Keratinocyte (primary cell): ENCODE measurements around the gene RICTOR. TPM values are rescaled to one million over a fixed set of nuclear protein-coding genes. Genes with fewer than 3 reads are reported as not detected.

Experiments
- DNase-seq: peaks from one replicate; pipeline ENCODE4 v3.0.0-alpha.2; 2011; ENCODE audit warnings: low read depth, missing footprints, low spot score
- FAIRE-seq: peaks from 2 replicates; lab custom pipeline; 2011; peaks lifted over from hg19 to GRCh38; lab: Jason Lieb, UNC
- H2AFZ ChIP-seq: 2 replicates; pipeline ENCODE4 v1.6.0; 2012; ENCODE audit warnings: low read length, control low read depth, inconsistent platforms; ENCODE audit not compliant: control insufficient read depth
- H3K27ac ChIP-seq: 2 replicates; pipeline ENCODE4 v1.5.1; 2011; ENCODE audit warnings: low read length; ENCODE audit not compliant: control insufficient read depth, insufficient read depth
- H3K27me3 ChIP-seq: 3 replicates; pipeline ENCODE4 v1.6.0; 2011; ENCODE audit warnings: low read length; ENCODE audit not compliant: control insufficient read depth, insufficient read depth; ENCODE audit errors: extremely low read depth
- H3K36me3 ChIP-seq, 2 experiments: 2 replicates in 1 of 2; 3 replicates in 1 of 2; pipeline ENCODE4 v1.5.1; 2011; ENCODE audit warnings: low read length in 2 of 2, mild to moderate bottlenecking in 1 of 2; ENCODE audit not compliant: control insufficient read depth in 2 of 2, insufficient read depth in 2 of 2; ENCODE audit errors: extremely low read depth in 1 of 2
- H3K4me1 ChIP-seq: 3 replicates; pipeline ENCODE4 v1.5.1; 2011; ENCODE audit warnings: low read length; ENCODE audit not compliant: control insufficient read depth, insufficient read depth; ENCODE audit errors: extremely low read depth
- H3K4me2 ChIP-seq: 3 replicates; pipeline ENCODE4 v1.6.0; 2011; ENCODE audit warnings: low read depth, low read length; ENCODE audit not compliant: control insufficient read depth, insufficient read depth; ENCODE audit errors: extremely low read depth
- H3K4me3 ChIP-seq, 3 experiments: fragments of 200-600 bp in 1 of 3; sonication (generic) in 1 of 3; 2 replicates in 2 of 3; 3 replicates in 1 of 3; pipeline ENCODE4 v1.5.1; 2011 to 2016; ENCODE audit warnings: low read length in 3 of 3, mild to moderate bottlenecking in 3 of 3, control low read depth in 2 of 3, inconsistent platforms in 1 of 3, low read depth in 1 of 3, mixed read lengths in 1 of 3, mixed run types in 1 of 3, moderate library complexity in 1 of 3; ENCODE audit not compliant: control insufficient read depth in 2 of 3, insufficient read depth in 2 of 3; ENCODE audit errors: extremely low read depth in 1 of 3
- H3K79me2 ChIP-seq: 2 replicates; pipeline ENCODE4 v1.6.0; 2012; ENCODE audit warnings: low read length; ENCODE audit not compliant: control insufficient read depth, insufficient read depth
- H3K9ac ChIP-seq: 3 replicates; pipeline ENCODE4 v1.6.0; 2011; ENCODE audit warnings: low read length; ENCODE audit not compliant: control insufficient read depth, insufficient read depth; ENCODE audit errors: extremely low read depth
- H3K9me1 ChIP-seq: 3 replicates; pipeline ENCODE4 v1.6.0; 2011; ENCODE audit warnings: low read length; ENCODE audit not compliant: control insufficient read depth, insufficient read depth; ENCODE audit errors: extremely low read depth
- H3K9me3 ChIP-seq: 2 replicates; pipeline ENCODE4 v1.5.1; 2012; ENCODE audit warnings: low read depth, low read length; ENCODE audit not compliant: control insufficient read depth
- H4K20me1 ChIP-seq: 3 replicates; pipeline ENCODE4 v1.6.0; 2011; ENCODE audit warnings: low read length; ENCODE audit not compliant: control insufficient read depth, insufficient read depth; ENCODE audit errors: extremely low read depth
- EZH2 ChIP-seq: IDR thresholded peaks from one replicate; pipeline ENCODE4 v1.6.1; 2012; ENCODE audit warnings: inconsistent platforms, mild to moderate bottlenecking, low read length, moderate library complexity
- dilution Hi-C: fragments of 300-500 bp; cut with MboI; formaldehyde crosslinking; loops from one replicate; pipeline ENCODE4 v1.7.0; 2020; ENCODE audit warnings: low sequenced_read_pairs; ENCODE audit not compliant: extremely low pct_ligation_motif_present
- polyA plus RNA-seq, 5 experiments: library from polyadenylated mRNA; depleted of rRNA in 3 of 5; stranded (reverse) in 3 of 5; stranded (forward) in 1 of 5; unstranded in 1 of 5; fragments of >200 nt; gene quantifications; 1 replicate in 1 of 5; 2 replicates in 3 of 5; 3 replicates in 1 of 5; pipeline versions ENCODE4 v1.2.1 to v1.2.3, GENCODE V29; 2011 to 2012; ENCODE audit warnings: missing spikeins in 2 of 5, low read depth in 1 of 5, low replicate concordance in 1 of 5
- TF ChIP-seq, protein P1 (sequence below), 3 experiments: IDR thresholded peaks in 1 of 3; conservative IDR thresholded peaks in 1 of 3; optimal IDR thresholded peaks in 1 of 3; 2 replicates in 2 of 3; 3 replicates in 1 of 3; pipeline versions ENCODE3 to v1.5.1; 2011; ENCODE audit warnings: low read length in 3 of 3, mild to moderate bottlenecking in 3 of 3, moderate library complexity in 2 of 3, control low read depth in 1 of 3, inconsistent platforms in 1 of 3; ENCODE audit not compliant: insufficient read depth in 2 of 3; ENCODE audit errors: extremely low read depth in 1 of 3

RICTOR gene
- polyA plus RNA-seq, 1 donor (not counting 4 experiments of a cell fraction or from before 2014, with no cell fraction given) = 11.5 TPM

DNA sequence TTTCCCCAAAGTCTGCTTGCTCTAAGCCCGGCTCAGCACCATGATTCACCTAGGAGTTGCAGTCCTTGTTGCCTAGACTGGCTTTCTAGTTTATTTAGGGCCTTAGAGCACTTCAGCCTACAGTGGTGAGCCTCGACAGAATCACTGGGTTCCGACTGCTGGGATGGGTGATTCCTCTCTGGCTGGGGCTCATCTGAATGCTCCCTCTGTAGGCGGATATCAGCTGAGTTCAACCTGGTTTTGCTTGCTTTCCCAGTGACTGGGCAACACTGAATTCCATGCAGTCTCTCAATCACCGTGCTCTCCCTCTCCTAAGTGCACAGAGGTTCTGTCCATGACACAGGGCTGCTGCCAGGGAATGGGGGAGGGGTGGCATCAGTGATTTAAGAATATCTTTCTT, 174.3 kb downstream of the RICTOR start:
- Histone ChIP-seq H3K9me3 (no peaks in the 10 kb centered on the region), H2AFZ (no peak overlapping the region), H3K4me1 (no peaks in the 10 kb centered on the region), H3K9me1 (peaks cover 2% of the 10 kb centered on the region), H3K27ac (no peak overlapping the region), H3K36me3 (peaks cover 20 to 23% of the 10 kb centered on the region in 2 experiments), H3K79me2 (no peaks in the 10 kb centered on the region), H3K4me3 (no peak overlapping the region), H3K4me2 (no peak overlapping the region), H4K20me1 (no peaks in the 10 kb centered on the region), H3K9ac (no peak overlapping the region), H3K27me3 (no peaks in the 10 kb centered on the region)
- dilution Hi-C loops = no loop called here
- TF ChIP-seq, protein P1, sequence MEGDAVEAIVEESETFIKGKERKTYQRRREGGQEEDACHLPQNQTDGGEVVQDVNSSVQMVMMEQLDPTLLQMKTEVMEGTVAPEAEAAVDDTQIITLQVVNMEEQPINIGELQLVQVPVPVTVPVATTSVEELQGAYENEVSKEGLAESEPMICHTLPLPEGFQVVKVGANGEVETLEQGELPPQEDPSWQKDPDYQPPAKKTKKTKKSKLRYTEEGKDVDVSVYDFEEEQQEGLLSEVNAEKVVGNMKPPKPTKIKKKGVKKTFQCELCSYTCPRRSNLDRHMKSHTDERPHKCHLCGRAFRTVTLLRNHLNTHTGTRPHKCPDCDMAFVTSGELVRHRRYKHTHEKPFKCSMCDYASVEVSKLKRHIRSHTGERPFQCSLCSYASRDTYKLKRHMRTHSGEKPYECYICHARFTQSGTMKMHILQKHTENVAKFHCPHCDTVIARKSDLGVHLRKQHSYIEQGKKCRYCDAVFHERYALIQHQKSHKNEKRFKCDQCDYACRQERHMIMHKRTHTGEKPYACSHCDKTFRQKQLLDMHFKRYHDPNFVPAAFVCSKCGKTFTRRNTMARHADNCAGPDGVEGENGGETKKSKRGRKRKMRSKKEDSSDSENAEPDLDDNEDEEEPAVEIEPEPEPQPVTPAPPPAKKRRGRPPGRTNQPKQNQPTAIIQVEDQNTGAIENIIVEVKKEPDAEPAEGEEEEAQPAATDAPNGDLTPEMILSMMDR (optimal IDR thresholded peaks at IDR 0.05 in 1 of 3, IDR thresholded peaks at IDR 0.05 in 1 of 3, conservative IDR thresholded peaks at IDR 0.05 in 1 of 3; ENCODE audit: extremely low read depth in 1 of 3, insufficient read depth in 2 of 3, low read length in 3 of 3) = no peak
- TF ChIP-seq EZH2 = no peak
- DNase-seq = no peak
- no peak for FAIRE-seq

DNA sequence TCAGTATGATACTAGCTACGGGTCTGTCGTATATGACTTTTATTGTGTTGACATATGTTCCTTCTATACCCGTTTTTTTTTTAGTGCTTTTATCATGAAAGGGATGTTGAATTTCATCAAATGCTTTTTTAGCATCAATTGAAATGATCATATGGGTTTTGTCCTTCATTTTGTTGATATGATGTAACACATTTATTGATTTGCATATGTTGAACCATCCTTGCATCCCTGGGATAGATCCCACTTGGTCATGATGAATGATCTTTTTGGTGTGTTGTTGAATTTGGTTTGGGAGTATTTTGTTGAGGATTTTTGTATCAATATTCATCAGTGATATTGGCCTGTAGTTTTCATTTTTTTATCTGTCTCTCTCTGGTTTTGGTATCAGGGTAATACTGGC, 177.4 kb downstream of the RICTOR start:
- no peaks in the 10 kb centered on the region for H3K4me1 ChIP-seq
- H3K9ac ChIP-seq = no peak overlapping the region

More for the DNA sequence above, 177.4 kb downstream of the RICTOR start:
- no peak for FAIRE-seq
- H3K27me3 ChIP-seq = no peaks in the 10 kb centered on the region
- H3K27ac ChIP-seq = no peak overlapping the region
- no peak for TF ChIP-seq EZH2
- TF ChIP-seq, protein P1 (optimal IDR thresholded peaks at IDR 0.05 in 1 of 3, IDR thresholded peaks at IDR 0.05 in 1 of 3, conservative IDR thresholded peaks at IDR 0.05 in 1 of 3; ENCODE audit: extremely low read depth in 1 of 3, insufficient read depth in 2 of 3, low read length in 3 of 3) = no peak
- no peak overlapping the region for H2AFZ ChIP-seq
- peaks cover 2% of the 10 kb centered on the region for H3K9me1 ChIP-seq
- H3K4me2 ChIP-seq = no peak overlapping the region
- no peaks in the 10 kb centered on the region for H4K20me1 ChIP-seq
- no peaks in the 10 kb centered on the region for H3K9me3 ChIP-seq
- DNase-seq = no peak
- dilution Hi-C loops = no loop called here
- H3K4me3 ChIP-seq = no peak overlapping the region
- peaks cover 7 to 8% of the 10 kb centered on the region in 2 experiments for H3K36me3 ChIP-seq
- no peaks in the 10 kb centered on the region for H3K79me2 ChIP-seq
